Measurements from ENCODE around the gene DNM1.

DNM1 gene

GRCh38 chr9:128288273-128289004 lies 85.3 kb downstream of the DNM1 start:
- no peak for DNase-seq (ENCODE audit: extremely low spot score)
- POLR2A ChIA-PET = interaction anchor here (2.4 kb wide), 1 partner anchor 13 kb away, joined by 11 read pairs; the partner anchor contains the start of genes GOLGA2 and SWI5
- CTCF ChIA-PET = no interaction called here
- TF ChIP-seq ARNT (IDR thresholded peaks at IDR 0.05) (no peak), ELF4 (IDR thresholded peaks at IDR 0.05) (no peak), ZNF384 (IDR thresholded peaks at IDR 0.05) (no peak), CTBP1 (IDR thresholded peaks at IDR 0.05; ENCODE audit: borderline replicate concordance) (no peak), TARDBP (IDR thresholded peaks at IDR 0.05) (no peak), FOXA1 (IDR thresholded peaks at IDR 0.05) (no peak), PKNOX1 (IDR thresholded peaks at IDR 0.05) (no peak), NFRKB (IDR thresholded peaks at IDR 0.05) (no peak), FOXM1 (IDR thresholded peaks at IDR 0.05; ENCODE audit: borderline replicate concordance) (no peak), LEF1 (IDR thresholded peaks at IDR 0.05; ENCODE audit: borderline replicate concordance) (no peak), FOXK2 (IDR thresholded peaks at IDR 0.05) (no peak), L3MBTL2 (conservative IDR thresholded peaks at IDR 0.05) (no peak), BHLHE40 (IDR thresholded peaks at IDR 0.05; ENCODE audit: borderline replicate concordance) (no peak), SP1 (IDR thresholded peaks at IDR 0.05) (no peak), SUZ12 (IDR thresholded peaks at IDR 0.05) (no peak), HDGF (IDR thresholded peaks at IDR 0.05; ENCODE audit: borderline replicate concordance) (no peak)

DNA sequence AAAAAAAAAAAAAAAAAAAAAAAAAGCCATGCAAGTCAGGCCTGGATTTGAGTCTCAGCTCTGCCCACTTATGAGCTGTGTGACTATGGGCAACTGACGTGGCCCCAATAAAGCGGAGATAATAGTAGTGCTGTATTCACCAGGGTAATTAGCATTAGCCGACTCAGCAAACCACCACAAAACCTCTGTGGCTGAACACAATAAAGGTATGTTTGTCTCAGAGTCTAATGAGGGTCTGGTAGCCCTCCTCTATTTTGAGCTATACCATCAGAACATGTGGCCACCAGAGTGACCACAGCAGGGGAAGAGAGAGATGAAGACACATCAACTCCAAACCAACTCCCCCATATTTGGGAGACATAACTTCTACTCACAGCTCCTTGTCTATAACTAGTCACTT lies 88.8 kb downstream of the DNM1 start:
- no peak for DNase-seq (ENCODE audit: extremely low spot score)
- POLR2A ChIA-PET = interaction anchor here (0.8 kb wide), 1 partner anchor 16 kb away, joined by 5 read pairs; the partner anchor contains the start of genes GOLGA2 and SWI5
- TF ChIP-seq ZNF384 (IDR thresholded peaks at IDR 0.05) (no peak), HDGF (IDR thresholded peaks at IDR 0.05; ENCODE audit: borderline replicate concordance) (no peak), FOXM1 (IDR thresholded peaks at IDR 0.05; ENCODE audit: borderline replicate concordance) (no peak), TARDBP (IDR thresholded peaks at IDR 0.05) (no peak), FOXA1 (IDR thresholded peaks at IDR 0.05) (no peak), ELF4 (IDR thresholded peaks at IDR 0.05) (no peak), L3MBTL2 (conservative IDR thresholded peaks at IDR 0.05) (no peak), LEF1 (IDR thresholded peaks at IDR 0.05; ENCODE audit: borderline replicate concordance) (no peak)
- CTCF ChIA-PET = interaction anchor here (1.0 kb wide), 1 partner anchor 128 kb away, joined by 3 read pairs; no protein-coding TSS in a partner anchor

- TF ChIP-seq SP1 (IDR thresholded peaks at IDR 0.05) = no peak
- TF ChIP-seq ELF4 (IDR thresholded peaks at IDR 0.05) = no peak
- TF ChIP-seq ZNF384 (IDR thresholded peaks at IDR 0.05) = no peak
- POLR2A ChIA-PET = interaction anchor here (1.0 kb wide), 1 partner anchor 17 kb away, joined by 3 read pairs; the partner anchor contains the start of genes GOLGA2 and SWI5
- CTCF ChIA-PET = no interaction called here
- DNase-seq (ENCODE audit: extremely low spot score) = no peak
Observed at GRCh38 chr9:128293091-128293490, 89.9 kb downstream of the DNM1 start.

DNA sequence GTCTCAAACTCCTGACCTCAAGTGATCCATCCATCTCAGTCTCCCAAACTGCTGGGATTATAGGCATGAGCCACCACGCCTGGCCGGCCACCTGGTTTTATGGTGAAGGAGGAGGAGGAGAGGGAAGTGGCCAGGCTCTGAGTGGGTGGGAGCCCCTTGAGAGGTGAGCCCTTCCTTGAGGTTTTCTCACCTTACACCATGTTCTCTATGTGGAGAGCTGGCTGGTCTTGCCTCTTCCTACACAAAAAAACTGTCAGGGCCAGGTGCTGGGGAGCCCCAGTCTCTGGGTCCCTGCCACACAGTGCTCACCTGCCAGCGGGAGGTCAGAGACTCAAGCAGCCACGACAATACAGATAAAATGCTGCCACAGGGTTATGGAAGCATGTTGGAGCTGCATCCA lies 91.0 kb downstream of the DNM1 start:
- TF ChIP-seq ELF4 (IDR thresholded peaks at IDR 0.05) = no peak
- TF ChIP-seq LEF1 (IDR thresholded peaks at IDR 0.05; ENCODE audit: borderline replicate concordance) = no peak
- no peak for TF ChIP-seq HDGF (IDR thresholded peaks at IDR 0.05; ENCODE audit: borderline replicate concordance)
- no peak for TF ChIP-seq L3MBTL2 (conservative IDR thresholded peaks at IDR 0.05)
- TF ChIP-seq SP1 (IDR thresholded peaks at IDR 0.05) = no peak
- no peak for TF ChIP-seq FOXM1 (IDR thresholded peaks at IDR 0.05; ENCODE audit: borderline replicate concordance)
- TF ChIP-seq FOXA1 (IDR thresholded peaks at IDR 0.05) = no peak
- TF ChIP-seq NFRKB (IDR thresholded peaks at IDR 0.05) = no peak
- no peak for TF ChIP-seq SUZ12 (IDR thresholded peaks at IDR 0.05)
- no peak for TF ChIP-seq BHLHE40 (IDR thresholded peaks at IDR 0.05; ENCODE audit: borderline replicate concordance)
- no peak for DNase-seq (ENCODE audit: extremely low spot score)
- POLR2A ChIA-PET = interaction anchor here (1.0 to 1.5 kb wide), 2 partner anchors 18 kb away, joined by 3 read pairs; partner anchors contain the start of genes GOLGA2 and SWI5
- CTCF ChIA-PET = interaction anchor here (0.7 kb wide), 1 partner anchor 33 kb away, joined by 3 read pairs; no protein-coding TSS in a partner anchor

DNA sequence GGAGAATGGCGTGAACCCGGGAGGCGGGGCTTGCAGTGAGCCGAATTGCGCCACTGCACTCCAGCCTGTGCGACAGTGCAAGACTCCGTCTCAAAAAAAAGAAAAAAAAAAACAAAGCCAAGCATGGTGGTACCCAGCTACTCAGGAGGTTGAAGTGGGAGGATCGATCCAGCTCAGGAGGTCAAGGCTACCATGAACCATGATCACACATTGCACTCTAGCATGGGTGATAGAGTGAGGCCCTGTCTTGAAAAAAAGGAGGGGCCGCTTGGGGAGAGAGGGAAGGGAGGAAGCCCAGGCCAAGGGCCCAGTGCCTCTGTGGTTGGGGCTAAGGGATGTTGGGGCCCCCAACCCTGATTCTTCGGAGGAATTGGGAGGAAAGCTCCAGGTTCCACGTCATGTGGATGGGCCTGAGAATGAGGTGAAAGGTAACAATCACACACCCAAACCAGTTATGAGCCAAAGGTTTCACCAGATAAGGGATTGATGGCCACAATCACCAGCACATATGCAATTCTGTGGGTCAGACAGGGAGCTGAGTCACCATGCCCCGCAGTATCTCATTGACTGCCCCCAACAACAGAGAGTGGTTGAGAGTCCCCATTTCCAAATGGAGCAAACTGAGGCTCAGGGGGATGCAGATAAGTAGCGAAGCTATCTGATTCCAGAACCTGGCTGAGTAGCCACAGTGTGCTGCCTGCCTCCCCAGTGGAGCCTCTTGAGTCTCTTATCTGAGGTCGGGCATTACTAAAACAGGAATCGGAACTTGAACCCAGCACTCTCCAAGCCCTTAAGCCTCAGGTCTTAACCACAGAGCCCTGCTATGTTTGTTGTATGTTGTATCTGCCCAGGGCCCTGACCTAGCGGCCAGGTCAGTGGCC lies 93.4 kb downstream of the DNM1 start:
- CTCF ChIA-PET = interaction anchor here (0.8 to 2.5 kb wide), 2 partner anchors 45 to 50 kb away, joined by 3 to 10 read pairs; no protein-coding TSS in a partner anchor
- POLR2A ChIA-PET = interaction anchor here (0.8 kb wide), 1 partner anchor 10 kb away, joined by 3 read pairs; no protein-coding TSS in a partner anchor
- DNase-seq (ENCODE audit: extremely low spot score) = no peak
- no peak for TF ChIP-seq L3MBTL2 (conservative IDR thresholded peaks at IDR 0.05)
- TF ChIP-seq ELF4 (IDR thresholded peaks at IDR 0.05) = no peak
- no peak for TF ChIP-seq BHLHE40 (IDR thresholded peaks at IDR 0.05; ENCODE audit: borderline replicate concordance)
- no peak for TF ChIP-seq FOXA1 (IDR thresholded peaks at IDR 0.05)
- TF ChIP-seq PKNOX1 (IDR thresholded peaks at IDR 0.05) = no peak
- TF ChIP-seq SP1 (IDR thresholded peaks at IDR 0.05) = no peak
- TF ChIP-seq NFRKB (IDR thresholded peaks at IDR 0.05) = no peak
- TF ChIP-seq ARNT (IDR thresholded peaks at IDR 0.05) = no peak
- TF ChIP-seq HDGF (IDR thresholded peaks at IDR 0.05; ENCODE audit: borderline replicate concordance) = no peak
- no peak for TF ChIP-seq SUZ12 (IDR thresholded peaks at IDR 0.05)
- TF ChIP-seq FOXK2 (IDR thresholded peaks at IDR 0.05) = no peak
- no peak for TF ChIP-seq ZNF384 (IDR thresholded peaks at IDR 0.05)
- TF ChIP-seq TARDBP (IDR thresholded peaks at IDR 0.05) = no peak
- no peak for TF ChIP-seq CTBP1 (IDR thresholded peaks at IDR 0.05; ENCODE audit: borderline replicate concordance)

Measured in HEK293T (cell line).